Urothelium cell line (cell line): ENCODE measurements around the gene COPG1.
"Not testable (repeated sequence)": the region's sequence is repeated elsewhere in the genome, so short reads cannot be mapped to it uniquely, and the experiment has no call there.

Experiments used
- DNase-seq: peaks from one replicate; pipeline ENCODE4 v3.0.0; 2011; ENCODE audit warnings: low spot score, mixed read lengths
- FAIRE-seq: peaks from 2 replicates; lab custom pipeline; 2011; peaks lifted over from hg19 to GRCh38; lab: Jason Lieb, UNC

The COPG1 gene

GRCh38 chr3:129249284-129250065, at the start of gene COPG1:
Gene COPG1 (plus strand): TSS chr3:129249606. CDS start chr3:129249710, 104 bp downstream.
- DNase-seq: peak; percentile 97
- FAIRE-seq: no peak

GRCh38 chr3:129204473-129204872, 44.9 kb upstream of the COPG1 start:
- DNase-seq (no peak), FAIRE-seq (no peak)

GRCh38 chr3:129205109-129205832, 44.1 kb upstream of the COPG1 start:
- DNase-seq (no peak), FAIRE-seq (no peak)

- FAIRE-seq: no peak
- no peak for DNase-seq
These were observed 41.9 kb upstream of the COPG1 start for GRCh38 chr3:129207479-129207878.

- no peak for DNase-seq
- no peak for FAIRE-seq
These were observed 38.1 kb upstream of the COPG1 start for GRCh38 chr3:129211345-129211744.

GRCh38 chr3:129211772-129212171, 37.6 kb upstream of the COPG1 start:
- FAIRE-seq (no peak), DNase-seq (peak; percentile 91)

GRCh38 chr3:129213238-129213637, 36.2 kb upstream of the COPG1 start:
- DNase-seq: no peak
- FAIRE-seq: no peak

- DNase-seq (no peak), FAIRE-seq (no peak)
These were observed 30.7 kb upstream of the COPG1 start for GRCh38 chr3:129218742-129219141.

GRCh38 chr3:129224387-129224786, 25.0 kb upstream of the COPG1 start:
- not testable (repeated sequence) for FAIRE-seq

GRCh38 chr3:129224984-129225393, 24.4 kb upstream of the COPG1 start:
- no peak for FAIRE-seq
- DNase-seq: peak; percentile 51

More at GRCh38 chr3:129224387-129224786, 25.0 kb upstream of the COPG1 start:
- not testable (repeated sequence) for DNase-seq

- FAIRE-seq: no peak
- DNase-seq: peak; percentile 76
These were observed 23.0 kb upstream of the COPG1 start for GRCh38 chr3:129226374-129226773.

GRCh38 chr3:129228891-129229585, 20.4 kb upstream of the COPG1 start:
- DNase-seq: peak; percentile 48
- FAIRE-seq: no peak

- FAIRE-seq (no peak), DNase-seq (peak; percentile 57)
These were observed 18.9 kb upstream of the COPG1 start for GRCh38 chr3:129230311-129231019.

GRCh38 chr3:129231331-129232119, 17.9 kb upstream of the COPG1 start:
- no peak for DNase-seq
- no peak for FAIRE-seq

- DNase-seq (no peak), FAIRE-seq (no peak)
These were observed 15.9 kb upstream of the COPG1 start for GRCh38 chr3:129233538-129233937.

- FAIRE-seq (no peak), DNase-seq (no peak)
These were observed 15.0 kb upstream of the COPG1 start for GRCh38 chr3:129234441-129234840.

GRCh38 chr3:129235344-129235917, 14.0 kb upstream of the COPG1 start:
- FAIRE-seq: no peak

GRCh38 chr3:129238945-129239705, 10.3 kb upstream of the COPG1 start:
- no peak for DNase-seq
- no peak for FAIRE-seq

More at GRCh38 chr3:129235344-129235917, 14.0 kb upstream of the COPG1 start:
- DNase-seq: no peak

GRCh38 chr3:129239991-129240390, 9.4 kb upstream of the COPG1 start:
- DNase-seq (no peak), FAIRE-seq (no peak)
